HepG2 (cell line): ENCODE results near the gene KCNAB2. TPM values are rescaled to one million over a fixed set of nuclear protein-coding genes. Genes with fewer than 3 reads are reported as not detected.

Source experiments
- CTCF ChIP-seq: sonication (generic); formaldehyde crosslinking; IDR thresholded peaks from 2 replicates; pipeline ENCODE4 v1.5.0; 2020; ENCODE audit warnings: mild to moderate bottlenecking, missing genetic modification reagents, moderate library complexity
- DNMT1 ChIP-seq: sonication (generic); formaldehyde crosslinking; IDR thresholded peaks from 2 replicates; pipeline ENCODE4 v1.5.1; 2020; ENCODE audit warnings: mild to moderate bottlenecking, missing genetic modification reagents
- HOXA3 ChIP-seq: sonication (generic); formaldehyde crosslinking; IDR thresholded peaks from 2 replicates; pipeline ENCODE4 v1.5.0; 2020; ENCODE audit warnings: missing genetic modification reagents
- IRF9 ChIP-seq: sonication (generic); formaldehyde crosslinking; IDR thresholded peaks from 2 replicates; pipeline ENCODE4 v1.8.0; 2022; ENCODE audit warnings: missing genetic modification reagents, mild to moderate bottlenecking, borderline replicate concordance
- ISL2 ChIP-seq: sonication (generic); formaldehyde crosslinking; IDR thresholded peaks from 2 replicates; pipeline ENCODE4 v1.5.0; 2020; ENCODE audit warnings: missing genetic modification reagents
- KLF9 ChIP-seq: IDR thresholded peaks from 2 replicates; pipeline ENCODE4 v1.6.1; 2016; ENCODE audit warnings: low read depth
- MEF2D ChIP-seq: sonication (generic); formaldehyde crosslinking; IDR thresholded peaks from 2 replicates; pipeline ENCODE4 v1.5.1; 2020; ENCODE audit warnings: mild to moderate bottlenecking, missing genetic modification reagents
- MIER2 ChIP-seq: IDR thresholded peaks from 2 replicates; pipeline ENCODE4 v1.6.1; 2016; ENCODE audit warnings: missing biosample characterization, missing genetic modification reagents
- MYC ChIP-seq: sonication (generic); formaldehyde crosslinking; IDR thresholded peaks from 2 replicates; pipeline ENCODE4 v1.9.0; 2021; ENCODE audit warnings: missing genetic modification reagents, borderline replicate concordance
- NFRKB ChIP-seq: fragments of 450-650 bp; IDR thresholded peaks from 2 replicates; pipeline ENCODE4 v1.6.1; 2017
- PITX1 ChIP-seq: sonication (generic); formaldehyde crosslinking; IDR thresholded peaks from 2 replicates; pipeline ENCODE4 v1.5.1; 2020; ENCODE audit warnings: mild to moderate bottlenecking, missing genetic modification reagents
- POGZ ChIP-seq: sonication (generic); formaldehyde crosslinking; IDR thresholded peaks from 2 replicates; pipeline ENCODE4 v1.4.0; 2020; ENCODE audit warnings: mild to moderate bottlenecking, missing genetic modification reagents
- RAD21 ChIP-seq: fragments of 450-650 bp; formaldehyde crosslinking; IDR thresholded peaks from 2 replicates; pipeline ENCODE4 v1.5.0; 2020; ENCODE audit warnings: mild to moderate bottlenecking
- REXO4 ChIP-seq: sonication (generic); formaldehyde crosslinking; IDR thresholded peaks from 2 replicates; pipeline ENCODE4 v1.8.0; 2022; ENCODE audit warnings: missing genetic modification reagents, mild to moderate bottlenecking, borderline replicate concordance
- SNAPC2 ChIP-seq: sonication (generic); formaldehyde crosslinking; IDR thresholded peaks from 2 replicates; pipeline ENCODE4 v1.8.1; 2022; ENCODE audit warnings: mild to moderate bottlenecking, missing genetic modification reagents
- STAT5B ChIP-seq: sonication (generic); formaldehyde crosslinking; IDR thresholded peaks from 2 replicates; pipeline ENCODE4 v1.4.0; 2020; ENCODE audit warnings: missing genetic modification reagents
- TGIF2 ChIP-seq: IDR thresholded peaks from 2 replicates; pipeline ENCODE4 v1.6.1; 2016; ENCODE audit warnings: control low read depth, missing compliant biosample characterization
- XRCC5 ChIP-seq: fragments of 200-400 bp; formaldehyde crosslinking; optimal IDR thresholded peaks from 2 replicates; pipeline ENCODE3; 2017; ENCODE audit warnings: mild to moderate bottlenecking, low read length
- ZFYVE20 ChIP-seq: sonication (generic); formaldehyde crosslinking; IDR thresholded peaks from 2 replicates; pipeline ENCODE4 v1.8.0; 2023; ENCODE audit warnings: low read depth, mild to moderate bottlenecking, moderate library complexity, missing genetic modification reagents, borderline replicate concordance
- ZNF224 ChIP-seq: sonication (generic); formaldehyde crosslinking; IDR thresholded peaks from 2 replicates; pipeline ENCODE4 v1.5.0; 2020; ENCODE audit warnings: mild to moderate bottlenecking, missing genetic modification reagents
- ZNF292 ChIP-seq: sonication (generic); formaldehyde crosslinking; IDR thresholded peaks from 2 replicates; pipeline ENCODE4 v1.8.1; 2022; ENCODE audit warnings: mild to moderate bottlenecking, low read depth, missing genetic modification reagents, borderline replicate concordance
- ZNF296 ChIP-seq: sonication (generic); formaldehyde crosslinking; conservative IDR thresholded peaks from 2 replicates; pipeline ENCODE4 v1.5.0; 2020; ENCODE audit warnings: mild to moderate bottlenecking, missing genetic modification reagents
- ZNF547 ChIP-seq: sonication (generic); formaldehyde crosslinking; IDR thresholded peaks from 2 replicates; pipeline ENCODE4 v1.5.1; 2020; ENCODE audit warnings: mild to moderate bottlenecking, missing genetic modification reagents
- ZNF577 ChIP-seq: sonication (generic); formaldehyde crosslinking; IDR thresholded peaks from 2 replicates; pipeline ENCODE4 v1.4.0; 2020; ENCODE audit warnings: mild to moderate bottlenecking, low read depth, missing genetic modification reagents, borderline replicate concordance
- ZNF598 ChIP-seq: sonication (generic); formaldehyde crosslinking; IDR thresholded peaks from 2 replicates; pipeline ENCODE4 v1.5.1; 2020; ENCODE audit warnings: mild to moderate bottlenecking, missing genetic modification reagents, borderline replicate concordance
- ZNF616 ChIP-seq: sonication (generic); formaldehyde crosslinking; IDR thresholded peaks from 2 replicates; pipeline ENCODE4 v1.5.0; 2020; ENCODE audit warnings: low read depth, mild to moderate bottlenecking, missing genetic modification reagents
- ZNF772 ChIP-seq: sonication (generic); formaldehyde crosslinking; IDR thresholded peaks from 2 replicates; pipeline ENCODE4 v1.5.0; 2020; ENCODE audit warnings: mild to moderate bottlenecking, missing genetic modification reagents
- ZSCAN30 ChIP-seq: sonication (generic); formaldehyde crosslinking; IDR thresholded peaks from 2 replicates; pipeline ENCODE4 v1.5.0; 2020; ENCODE audit warnings: mild to moderate bottlenecking, missing genetic modification reagents
- polyA plus RNA-seq, 8 experiments: library from polyadenylated mRNA; depleted of rRNA in 3 of 8; stranded (reverse) in 7 of 8; unstranded in 1 of 8; fragments of >200 nt; fragmentation: Illumina TruSeq in 4 of 8; extraction: Trizol in 4 of 8; gene quantifications; 2 replicates each; pipeline versions ENCODE4 v1.2.1 to v1.2.3, GENCODE V29; 2011 to 2016; ENCODE audit warnings: low read depth in 4 of 8, missing spikeins in 1 of 8, mixed read lengths in 1 of 8; ENCODE audit not compliant: insufficient read depth in 1 of 8
- total RNA-seq, 5 experiments: library from RNA; depleted of rRNA; stranded (reverse); fragments of >200 nt; fragmentation: Illumina TruSeq; extraction: Trizol; gene quantifications; 2 replicates each; pipeline ENCODE4 v1.2.3, GENCODE V29; 2016; ENCODE audit warnings: low read depth in 1 of 5
- TF ChIP-seq, protein P1 (sequence below): sonication (generic); formaldehyde crosslinking; IDR thresholded peaks from 2 replicates; pipeline ENCODE4 v1.4.0; 2020; ENCODE audit warnings: missing genetic modification reagents

KCNAB2 gene
- total and polyA plus RNA-seq, 2 of the 13 experiments (the other 11 are each of a cell fraction or from before 2014, with no cell fraction given) = 6.2 to 8.8 TPM

DNA sequence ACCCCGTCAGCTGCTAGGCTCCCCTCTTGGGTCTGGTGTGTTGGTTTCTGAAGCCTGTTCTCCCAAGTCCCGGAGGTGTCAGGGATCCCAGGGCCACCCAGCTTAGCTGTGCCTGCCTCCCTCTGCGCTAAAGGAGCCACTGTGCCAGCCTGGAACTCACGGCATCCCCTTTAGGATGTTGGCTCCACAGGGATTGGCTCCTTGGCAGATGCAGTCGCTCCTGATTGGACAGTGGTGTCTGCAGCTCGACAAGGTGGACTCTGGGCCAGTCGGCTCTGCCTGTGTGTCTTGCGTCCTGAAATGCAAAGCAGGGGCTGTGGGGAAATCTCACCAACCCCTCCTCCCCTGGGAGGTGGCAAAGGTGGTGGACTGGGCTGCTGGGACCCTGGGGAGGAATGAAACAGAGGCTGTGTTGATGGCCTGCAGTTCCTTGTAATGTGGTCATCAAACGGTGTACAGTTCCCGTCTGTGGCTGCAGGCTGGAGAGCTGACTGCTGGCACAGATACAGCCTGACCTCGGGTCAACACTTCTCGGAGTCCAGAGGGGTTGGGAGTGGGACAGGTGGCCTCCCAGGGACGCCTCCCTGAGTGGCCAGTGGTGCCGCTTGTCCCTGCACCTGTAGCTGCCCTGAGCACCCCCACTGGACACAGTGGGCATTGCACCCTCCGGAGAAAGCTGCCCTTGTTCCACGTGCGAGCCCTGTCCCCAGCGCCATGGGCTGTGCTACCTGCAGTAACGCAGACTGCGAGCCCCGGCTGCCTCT, 11.5 kb upstream of the KCNAB2 start (continued):
- TF ChIP-seq CTCF (CRISPR knock-in tag) (peak; percentile 76), RAD21 (CRISPR knock-in tag) (peak; percentile 61; the same call in 1 of the 2 replicates), XRCC5 (peak; percentile 72), ZNF547 (CRISPR knock-in tag) (no peak), TGIF2 (CRISPR knock-in tag) (no peak), HOXA3 (CRISPR knock-in tag) (0 out of 2 replicates have a peak, but pooled peaks have one; percentile 17), ZNF224 (CRISPR knock-in tag) (no peak), DNMT1 (CRISPR knock-in tag) (0 out of 2 replicates have a peak, but pooled peaks have one; percentile 63), MIER2 (0 out of 2 replicates have a peak, but pooled peaks have one; percentile 31), MYC (CRISPR knock-in tag) (peak; percentile 62; the same call in 1 of the 2 replicates), ZNF296 (CRISPR knock-in tag) (no peak), ZNF577 (no peak), IRF9 (CRISPR knock-in tag) (0 out of 2 replicates have a peak, but pooled peaks have one; percentile 35), ZFYVE20 (CRISPR knock-in tag) (0 out of 2 replicates have a peak, but pooled peaks have one; percentile 38), REXO4 (CRISPR knock-in tag) (no peak), ZNF292 (CRISPR knock-in tag) (peak; percentile 29; the same call in 1 of the 2 replicates), SNAPC2 (CRISPR knock-in tag) (no peak), KLF9 (CRISPR knock-in tag) (no peak), PITX1 (CRISPR knock-in tag) (no peak), ISL2 (CRISPR knock-in tag) (no peak), MEF2D (no peak), STAT5B (CRISPR knock-in tag) (no peak), NFRKB (no peak), ZNF598 (CRISPR knock-in tag) (0 out of 2 replicates have a peak, but pooled peaks have one; percentile 36), ZSCAN30 (CRISPR knock-in tag) (no peak), POGZ (CRISPR knock-in tag) (0 out of 2 replicates have a peak, but pooled peaks have one; percentile 15), ZNF616 (no peak), ZNF772 (CRISPR knock-in tag) (no peak)
- TF ChIP-seq, protein P1, sequence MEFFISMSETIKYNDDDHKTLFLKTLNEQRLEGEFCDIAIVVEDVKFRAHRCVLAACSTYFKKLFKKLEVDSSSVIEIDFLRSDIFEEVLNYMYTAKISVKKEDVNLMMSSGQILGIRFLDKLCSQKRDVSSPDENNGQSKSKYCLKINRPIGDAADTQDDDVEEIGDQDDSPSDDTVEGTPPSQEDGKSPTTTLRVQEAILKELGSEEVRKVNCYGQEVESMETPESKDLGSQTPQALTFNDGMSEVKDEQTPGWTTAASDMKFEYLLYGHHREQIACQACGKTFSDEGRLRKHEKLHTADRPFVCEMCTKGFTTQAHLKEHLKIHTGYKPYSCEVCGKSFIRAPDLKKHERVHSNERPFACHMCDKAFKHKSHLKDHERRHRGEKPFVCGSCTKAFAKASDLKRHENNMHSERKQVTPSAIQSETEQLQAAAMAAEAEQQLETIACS (CRISPR knock-in tag) = no peak
